Liver (tissue), 9 donors: ENCODE results near the gene PARP15. TPM values are rescaled to one million over a fixed set of nuclear protein-coding genes. Genes with fewer than 3 reads are reported as not detected.

Source experiments
- DNase-seq: peaks from one replicate; pipeline ENCODE4 v3.0.0-alpha.2; 2017; ENCODE audit warnings: low spot score
- H3K27ac ChIP-seq, 2 donors: one replicate each; pipeline ENCODE4 v1.7.0; 2013; ENCODE audit warnings: inconsistent platforms in 2 of 2, low read length in 2 of 2, control low read depth in 1 of 2, low read depth in 1 of 2, mild to moderate bottlenecking in 1 of 2
- H3K27me3 ChIP-seq, 4 donors: one replicate each; pipeline versions ENCODE4 v1.6.1 to v1.7.0; 2013; ENCODE audit warnings: low read length in 3 of 4, inconsistent platforms in 1 of 4, mild to moderate bottlenecking in 1 of 4, moderate library complexity in 1 of 4; ENCODE audit not compliant: control insufficient read depth in 4 of 4, insufficient read depth in 4 of 4
- H3K36me3 ChIP-seq, 4 donors: one replicate each; pipeline versions ENCODE4 v1.6.1 to v1.7.0; 2013; ENCODE audit warnings: low read length in 3 of 4, mild to moderate bottlenecking in 3 of 4, low read depth in 1 of 4, moderate library complexity in 1 of 4; ENCODE audit not compliant: control insufficient read depth in 4 of 4, insufficient read depth in 3 of 4
- H3K4me1 ChIP-seq, 4 donors: one replicate each; pipeline versions ENCODE4 v1.6.1 to v1.7.0; 2013; ENCODE audit warnings: low read length in 3 of 4, mild to moderate bottlenecking in 3 of 4, moderate library complexity in 1 of 4; ENCODE audit not compliant: control insufficient read depth in 4 of 4, insufficient read depth in 4 of 4
- H3K4me3 ChIP-seq, 3 donors: one replicate each; pipeline versions ENCODE4 v1.6.1 to v1.7.0; 2013; ENCODE audit warnings: low read length in 3 of 3, control low read depth in 1 of 3, low read depth in 1 of 3, mild to moderate bottlenecking in 1 of 3
- H3K9ac ChIP-seq, 2 donors: one replicate each; pipeline ENCODE4 v1.7.0; 2013; ENCODE audit warnings: low read length in 2 of 2, mild to moderate bottlenecking in 2 of 2, moderate library complexity in 2 of 2, control low read depth in 1 of 2, low read depth in 1 of 2
- H3K9me3 ChIP-seq, 4 donors: one replicate each; pipeline versions ENCODE4 v1.6.1 to v1.7.0; 2013; ENCODE audit warnings: low read length in 3 of 4; ENCODE audit not compliant: control insufficient read depth in 4 of 4
- ATF3 ChIP-seq: IDR thresholded peaks from 2 replicates; pipeline ENCODE4 v1.6.1; 2016; ENCODE audit warnings: antibody characterized with exemption
- CTCF ChIP-seq: fragments of 150-350 bp; IDR thresholded peaks from 2 replicates; pipeline ENCODE4 v1.5.1; 2017; ENCODE audit warnings: improper control_type of control experiment, low read depth, low read length; ENCODE audit not compliant: missing input control
- EGR1 ChIP-seq, 2 donors: IDR thresholded peaks; 2 replicates each; pipeline ENCODE4 v1.6.1; 2016 to 2018; ENCODE audit warnings: antibody characterized with exemption in 2 of 2, low read depth in 2 of 2
- FOXA1 ChIP-seq: IDR thresholded peaks from 2 replicates; pipeline ENCODE4 v1.6.1; 2016; ENCODE audit warnings: antibody characterized with exemption
- FOXA2 ChIP-seq: IDR thresholded peaks from 2 replicates; pipeline ENCODE4 v1.6.1; 2016; ENCODE audit warnings: antibody characterized with exemption
- GABPA ChIP-seq, 2 donors: IDR thresholded peaks in 1 of 2; conservative IDR thresholded peaks in 1 of 2; 2 replicates each; pipeline ENCODE4 v1.6.1; 2016; ENCODE audit warnings: antibody characterized with exemption in 2 of 2, mild to moderate bottlenecking in 1 of 2, moderate library complexity in 1 of 2
- HNF4A ChIP-seq, 2 donors: conservative IDR thresholded peaks; 2 replicates each; pipeline ENCODE4 v1.6.1; 2016; ENCODE audit warnings: antibody characterized with exemption in 2 of 2, mild to moderate bottlenecking in 2 of 2
- HNF4G ChIP-seq: IDR thresholded peaks from 2 replicates; pipeline ENCODE4 v1.6.1; 2016; ENCODE audit warnings: antibody characterized with exemption
- JUND ChIP-seq, 2 donors: IDR thresholded peaks; 2 replicates each; pipeline ENCODE4 v1.6.1; 2016; ENCODE audit warnings: antibody characterized with exemption in 2 of 2
- MAX ChIP-seq: IDR thresholded peaks from 2 replicates; pipeline ENCODE4 v1.6.1; 2016; ENCODE audit warnings: antibody characterized with exemption
- NR2F2 ChIP-seq: IDR thresholded peaks from 2 replicates; pipeline ENCODE4 v1.6.1; 2016; ENCODE audit warnings: antibody characterized with exemption
- RXRA ChIP-seq, 2 donors: IDR thresholded peaks; 2 replicates each; pipeline ENCODE4 v1.6.1; 2017 to 2018; ENCODE audit warnings: antibody characterized with exemption in 2 of 2, mild to moderate bottlenecking in 1 of 2
- SP1 ChIP-seq: IDR thresholded peaks from 2 replicates; pipeline ENCODE4 v1.6.1; 2018; ENCODE audit warnings: antibody characterized with exemption, mild to moderate bottlenecking
- TAF1 ChIP-seq: conservative IDR thresholded peaks from 2 replicates; pipeline ENCODE4 v1.6.1; 2016; ENCODE audit warnings: antibody characterized with exemption, mild to moderate bottlenecking
- YY1 ChIP-seq: IDR thresholded peaks from 2 replicates; pipeline ENCODE4 v1.6.1; 2016; ENCODE audit warnings: antibody characterized with exemption, mild to moderate bottlenecking
- ZBTB33 ChIP-seq: IDR thresholded peaks from 2 replicates; pipeline ENCODE4 v1.6.1; 2016; ENCODE audit warnings: antibody characterized with exemption
- WGBS: extraction: QIAGEN DNeasy Blood & Tissue Kit; methylation state at CpG from one replicate; pipeline ENCODE4 v1.1.7; 2013; 5-methylcytosine and 5-hydroxymethylcytosine counted together
- polyA plus RNA-seq, 2 donors: library from polyadenylated mRNA; stranded (reverse) in 1 of 2; unstranded in 1 of 2; fragments of 200-250 nt in 1 of 2; fragments of >200 nt in 1 of 2; fragmentation: Nextera tagmentation in 1 of 2; extraction: Ambion mirVana in 1 of 2; gene quantifications; one replicate each; pipeline versions ENCODE4 v1.2.1 to v1.2.3, GENCODE V29; 2013 to 2015
- total RNA-seq, 2 donors: library from RNA; depleted of rRNA; stranded (reverse); fragments of >200 nt; gene quantifications; one replicate each; pipeline ENCODE4 v1.2.3, GENCODE V29; 2014
- donor health status: healthy.
- donor health status: healthy.
- donor health status: healthy.
- donor health status: healthy.
- donor health status: healthy.

PARP15 gene
- total and polyA plus RNA-seq, 4 donors = 0.28 to 3.3 (median 2.5) TPM

- no peak overlapping the region for H3K9ac ChIP-seq
- no peak for DNase-seq
- no peaks in the 10 kb centered on the region for H3K27me3 ChIP-seq
- TF ChIP-seq CTCF (no peak), GABPA (IDR thresholded peaks at IDR 0.05 in 1 of 2, conservative IDR thresholded peaks at IDR 0.05 in 1 of 2) (no peak), YY1 (no peak), ZBTB33 (no peak), HNF4A (conservative IDR thresholded peaks at IDR 0.05) (no peak), HNF4G (no peak), SP1 (no peak), EGR1 (IDR thresholded peaks at IDR 0.05; ENCODE audit: low read depth in 2 of 2) (no peak), MAX (no peak), JUND (IDR thresholded peaks at IDR 0.05) (no peak), RXRA (IDR thresholded peaks at IDR 0.05) (no peak), ATF3 (no peak)
- no peaks in the 10 kb centered on the region for H3K36me3 ChIP-seq
- H3K4me1 ChIP-seq = no peaks in the 10 kb centered on the region
- H3K4me3 ChIP-seq = no peak overlapping the region
- no peak overlapping the region for H3K27ac ChIP-seq
- 79% methylated on average over 5 of the region's 5 CpGs for WGBS
- no peaks in the 10 kb centered on the region for H3K9me3 ChIP-seq
Measured at GRCh38 chr3:122602011-122602710, 24.7 kb downstream of the PARP15 start.

- Histone ChIP-seq H3K27me3 (no peaks in the 10 kb centered on the region), H3K4me1 (no peaks in the 10 kb centered on the region), H3K36me3 (no peaks in the 10 kb centered on the region), H3K27ac (no peak overlapping the region), H3K9ac (no peak overlapping the region), H3K4me3 (no peak overlapping the region), H3K9me3 (no peaks in the 10 kb centered on the region)
- whole genome bisulfite sequencing = 88% methylated on average over 2 of the region's 2 CpGs
- TF ChIP-seq HNF4A (conservative IDR thresholded peaks at IDR 0.05) (no peak), NR2F2 (no peak), GABPA (IDR thresholded peaks at IDR 0.05 in 1 of 2, conservative IDR thresholded peaks at IDR 0.05 in 1 of 2) (no peak), FOXA1 (no peak), ATF3 (no peak), FOXA2 (no peak), RXRA (IDR thresholded peaks at IDR 0.05) (no peak), EGR1 (IDR thresholded peaks at IDR 0.05; ENCODE audit: low read depth in 2 of 2) (no peak), SP1 (no peak), TAF1 (no peak)
- no peak for DNase-seq
Measured at GRCh38 chr3:122603056-122603455, 25.6 kb downstream of the PARP15 start.
